GM19025 (cell line): ENCODE measurements around the gene PDE11A.
"Not testable (repeated sequence)": the region's sequence is repeated elsewhere in the genome, so short reads cannot be mapped to it uniquely, and the experiment has no call there.

Experiments
- ATAC-seq: cut with Tn5 transposase; IDR thresholded peaks from one replicate; pipeline ENCODE4 v1.9.1; 2021; ENCODE audit warnings: mild to moderate bottlenecking, low read depth, moderate library complexity; ENCODE audit not compliant: unreplicated experiment

PDE11A gene

GRCh38 chr2:178075006-178075326 is 2.4 kb upstream of the PDE11A start:
- ATAC-seq: no peak

- no peak for ATAC-seq
Measured at GRCh38 chr2:178074123-178075005, 1.8 kb upstream of the PDE11A start.

GRCh38 chr2:178072000-178072382 is 586 bp downstream of the PDE11A start:
- ATAC-seq: no peak

- ATAC-seq: no peak
Measured at GRCh38 chr2:178070824-178071223, 1.8 kb downstream of the PDE11A start.

GRCh38 chr2:178069551-178069950 is 3.0 kb downstream of the PDE11A start:
- ATAC-seq: no peak

- no peak for ATAC-seq
Measured at GRCh38 chr2:178068823-178069454, 3.6 kb downstream of the PDE11A start.

- no peak for ATAC-seq
Measured at GRCh38 chr2:178066890-178067669, 5.5 kb downstream of the PDE11A start.

- ATAC-seq: no peak
Measured at GRCh38 chr2:178066324-178066723, 6.3 kb downstream of the PDE11A start.

- ATAC-seq: no peak
Measured at GRCh38 chr2:178059681-178060080, 12.9 kb downstream of the PDE11A start.

GRCh38 chr2:178059111-178059510 is 13.5 kb downstream of the PDE11A start:
- ATAC-seq: no peak

GRCh38 chr2:178057179-178057680 is 15.3 kb downstream of the PDE11A start:
- ATAC-seq: no peak

GRCh38 chr2:178056345-178056744 is 16.2 kb downstream of the PDE11A start:
- ATAC-seq: no peak

GRCh38 chr2:178051257-178051656 is 21.3 kb downstream of the PDE11A start:
- not testable (repeated sequence) for ATAC-seq

GRCh38 chr2:178047391-178047790 is 25.2 kb downstream of the PDE11A start:
- ATAC-seq: no peak

GRCh38 chr2:178044836-178045235 is 27.7 kb downstream of the PDE11A start:
- no peak for ATAC-seq

- ATAC-seq: no peak
Measured at GRCh38 chr2:178043266-178043665, 29.3 kb downstream of the PDE11A start.

GRCh38 chr2:178033583-178033982 is 39.0 kb downstream of the PDE11A start:
- not testable (repeated sequence) for ATAC-seq

- no peak for ATAC-seq
Measured at GRCh38 chr2:178029342-178029741, 43.2 kb downstream of the PDE11A start.

GRCh38 chr2:178025551-178026185 is 46.9 kb downstream of the PDE11A start:
- no peak for ATAC-seq

- no peak for ATAC-seq
Measured at GRCh38 chr2:178018141-178018540, 54.4 kb downstream of the PDE11A start.

GRCh38 chr2:178016612-178017011 is 56.0 kb downstream of the PDE11A start:
- ATAC-seq: no peak
